OCI-LY7 (cell line): ENCODE measurements around the gene FBXL20. TPM values are rescaled to one million over a fixed set of nuclear protein-coding genes. Genes with fewer than 3 reads are reported as not detected.
A peak's percentile ranks its signal among the peaks of the same experiment; 100 is the strongest.

Experiments
- BruUV-seq: library from RNA; stranded (reverse); fragments of 400-500 nt; replicated peaks from 2 replicates; lab custom pipeline; 2021; lab: Mats Ljungman, UMichigan
- CTCF ChIA-PET: fragments of 300-600 bp; sonication (Branson Sonifier 250); formaldehyde crosslinking; loops from one replicate; lab custom pipeline; 2022; ENCODE audit warnings: antibody characterized with exemption; ENCODE audit not compliant: unreplicated experiment; lab: Charles Lee
- POLR2A ChIA-PET: fragments of 300-600 bp; sonication (Branson Sonifier 250); formaldehyde crosslinking; loops from one replicate; lab custom pipeline; 2022; ENCODE audit warnings: antibody characterized with exemption; lab: Charles Lee
- DNase-seq: peaks from one replicate; pipeline ENCODE4 v3.0.0-alpha.2; 2015; ENCODE audit warnings: low spot score
- H2AFZ ChIP-seq: fragments of 200-600 bp; sonication (generic), shearing (Covaris generic); 2 replicates; pipeline ENCODE4 v1.6.1; 2014; ENCODE audit warnings: mild to moderate bottlenecking, antibody characterized with exemption, low read length, moderate library complexity
- H3K27ac ChIP-seq: fragments of 200-600 bp; sonication (generic); 2 replicates; pipeline ENCODE4 v1.5.1; 2014; ENCODE audit warnings: mixed run types, low read depth, mild to moderate bottlenecking, moderate library complexity, low read length, inconsistent platforms; ENCODE audit not compliant: poor library complexity, severe bottlenecking
- H3K36me3 ChIP-seq: fragments of 200-600 bp; sonication (generic); 2 replicates; pipeline ENCODE4 v1.6.1; 2014; ENCODE audit warnings: mild to moderate bottlenecking, antibody characterized with exemption, low read length, moderate library complexity, mixed read lengths; ENCODE audit not compliant: insufficient read depth
- H3K4me1 ChIP-seq: fragments of 200-600 bp; sonication (generic); 2 replicates; pipeline ENCODE4 v1.5.1; 2014; ENCODE audit warnings: mild to moderate bottlenecking, low read length; ENCODE audit not compliant: insufficient read depth, poor library complexity, severe bottlenecking
- H3K4me2 ChIP-seq: fragments of 200-600 bp; sonication (generic); 2 replicates; pipeline ENCODE4 v1.6.1; 2014; ENCODE audit warnings: mild to moderate bottlenecking, low read length
- H3K4me3 ChIP-seq: fragments of 200-600 bp; sonication (generic); 2 replicates; pipeline ENCODE4 v1.5.1; 2014; ENCODE audit warnings: mild to moderate bottlenecking, low read depth, low read length; ENCODE audit not compliant: poor library complexity, severe bottlenecking
- H3K79me2 ChIP-seq: fragments of 200-600 bp; sonication (generic); 2 replicates; pipeline ENCODE4 v1.6.1; 2016; ENCODE audit warnings: low read depth, mild to moderate bottlenecking, low read length, moderate library complexity, mixed read lengths; ENCODE audit not compliant: insufficient read depth
- H3K9me2 ChIP-seq: fragments of 200-600 bp; sonication (generic); 2 replicates; pipeline ENCODE4 v1.6.1; 2016; ENCODE audit warnings: mild to moderate bottlenecking, low read length, mixed read lengths; ENCODE audit not compliant: insufficient read depth
- H3K9me3 ChIP-seq: fragments of 200-600 bp; sonication (generic); 2 replicates; pipeline ENCODE4 v1.6.1; 2014; ENCODE audit warnings: mild to moderate bottlenecking, mixed run types, low read length, mixed read lengths
- H4K20me1 ChIP-seq: fragments of 200-600 bp; sonication (generic); 2 replicates; pipeline ENCODE4 v1.6.1; 2014; ENCODE audit warnings: mild to moderate bottlenecking, antibody characterized with exemption, low read length, moderate library complexity, mixed read lengths; ENCODE audit not compliant: insufficient read depth
- EZH2phosphoT487 ChIP-seq: fragments of 200-600 bp; sonication (generic); IDR thresholded peaks from 2 replicates; pipeline ENCODE4 v1.6.1; 2018; ENCODE audit warnings: low read depth, borderline replicate concordance, mild to moderate bottlenecking, mixed run types, antibody characterized with exemption, low read length, moderate library complexity, mixed read lengths
- intact Hi-C: fragments of 100-400 bp; cut with micrococcal nuclease; formaldehyde crosslinking; loops from one replicate; pipeline ENCODE4 v1.10.0; 2022; ENCODE audit not compliant: unreplicated experiment
- total RNA-seq, 2 experiments: library from RNA; depleted of rRNA in 1 of 2; stranded (reverse); fragments of >200 nt in 1 of 2; shearing (Covaris generic) in 1 of 2; gene quantifications; 2 replicates each; pipeline ENCODE4 v1.2.3, GENCODE V29; 2014 to 2022
- TF ChIP-seq, protein P1 (sequence below): fragments of 200-600 bp; sonication (generic); conservative IDR thresholded peaks from 2 replicates; pipeline ENCODE4 v1.5.1; 2014; ENCODE audit warnings: mild to moderate bottlenecking, antibody characterized with exemption, low read length, moderate library complexity, mixed read lengths

The FBXL20 gene
- total RNA-seq, 2 experiments from 2014 or later, result 2.1 to 12.2 TPM

DNA sequence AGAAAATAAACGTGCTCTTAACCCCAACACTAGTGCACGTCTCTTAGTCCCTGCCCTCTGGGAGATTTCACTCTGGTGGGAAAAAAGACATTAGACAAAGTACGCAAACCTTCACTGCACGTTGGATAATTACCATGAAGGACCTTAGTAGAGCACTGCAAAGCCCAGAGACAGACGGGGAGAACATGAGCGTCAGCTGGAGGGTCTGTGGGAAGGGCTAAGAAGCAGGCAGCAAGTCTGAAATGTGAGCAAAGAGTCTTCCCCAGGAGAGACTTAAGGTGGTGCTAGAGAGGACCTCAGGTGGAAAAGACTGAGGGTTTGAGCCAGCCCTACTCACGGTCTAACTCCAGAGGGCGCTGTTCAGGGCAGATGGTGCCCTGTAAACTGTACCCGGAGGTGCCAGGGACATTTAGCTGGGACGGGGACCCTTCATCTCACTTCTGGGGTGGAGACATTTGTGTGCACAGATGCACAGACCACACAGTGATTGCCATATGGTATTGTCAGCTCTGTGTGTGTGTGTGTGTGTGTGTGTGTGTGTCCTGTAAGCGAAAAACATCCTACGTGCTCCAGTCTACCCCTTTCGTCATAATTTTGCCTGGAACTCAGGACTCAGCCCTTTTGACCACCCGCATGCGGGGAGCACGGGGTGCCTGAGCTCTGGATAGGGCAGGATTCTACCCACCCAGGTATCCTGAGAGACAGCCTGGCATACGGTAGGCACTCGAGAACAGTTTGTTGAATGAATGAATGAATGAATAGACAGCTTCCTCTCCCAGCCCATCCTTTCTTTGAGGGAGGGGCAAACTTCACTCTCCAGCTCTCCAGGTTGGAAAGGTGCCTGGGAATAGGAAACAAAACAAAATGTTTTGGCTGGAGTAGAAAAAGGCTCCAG, 165.6 kb downstream of the FBXL20 start:
- H3K36me3 ChIP-seq, result no peaks in the 10 kb centered on the region
- ChIA-PET POLR2A (interaction anchor here (0.6 to 4.0 kb wide), 3 partner anchors 27 to 206 kb away, joined by 3 to 23 read pairs (median 4); no protein-coding TSS in a partner anchor), CTCF (interaction anchor here (0.6 to 5.2 kb wide), 5 partner anchors 8 to 82 kb away, joined by 3 to 45 read pairs (median 6); no protein-coding TSS in a partner anchor)
- H3K9me2 ChIP-seq, result no peaks in the 10 kb centered on the region
- TF ChIP-seq EZH2phosphoT487, result no peak
- TF ChIP-seq, protein P1, sequence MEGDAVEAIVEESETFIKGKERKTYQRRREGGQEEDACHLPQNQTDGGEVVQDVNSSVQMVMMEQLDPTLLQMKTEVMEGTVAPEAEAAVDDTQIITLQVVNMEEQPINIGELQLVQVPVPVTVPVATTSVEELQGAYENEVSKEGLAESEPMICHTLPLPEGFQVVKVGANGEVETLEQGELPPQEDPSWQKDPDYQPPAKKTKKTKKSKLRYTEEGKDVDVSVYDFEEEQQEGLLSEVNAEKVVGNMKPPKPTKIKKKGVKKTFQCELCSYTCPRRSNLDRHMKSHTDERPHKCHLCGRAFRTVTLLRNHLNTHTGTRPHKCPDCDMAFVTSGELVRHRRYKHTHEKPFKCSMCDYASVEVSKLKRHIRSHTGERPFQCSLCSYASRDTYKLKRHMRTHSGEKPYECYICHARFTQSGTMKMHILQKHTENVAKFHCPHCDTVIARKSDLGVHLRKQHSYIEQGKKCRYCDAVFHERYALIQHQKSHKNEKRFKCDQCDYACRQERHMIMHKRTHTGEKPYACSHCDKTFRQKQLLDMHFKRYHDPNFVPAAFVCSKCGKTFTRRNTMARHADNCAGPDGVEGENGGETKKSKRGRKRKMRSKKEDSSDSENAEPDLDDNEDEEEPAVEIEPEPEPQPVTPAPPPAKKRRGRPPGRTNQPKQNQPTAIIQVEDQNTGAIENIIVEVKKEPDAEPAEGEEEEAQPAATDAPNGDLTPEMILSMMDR, result peak; percentile 99
- intact Hi-C loops, result loop anchor here (1.0 kb wide), 1 partner anchor 8 kb away; no protein-coding TSS in a partner anchor
- no peak overlapping the region for H3K27ac ChIP-seq
- no peaks in the 10 kb centered on the region for H3K79me2 ChIP-seq
- H4K20me1 ChIP-seq, result no peaks in the 10 kb centered on the region
- H3K4me2 ChIP-seq, result peak overlapping the region; percentile 28; the same call in 1 of the 2 replicates
- H2AFZ ChIP-seq, result peak overlapping the region; percentile 15; the same call in 1 of the 2 replicates
- BruUV-seq, result no TSS peak
- H3K4me1 ChIP-seq, result peaks cover 67% of the 10 kb centered on the region
- no peak overlapping the region for H3K4me3 ChIP-seq
- H3K9me3 ChIP-seq, result no peaks in the 10 kb centered on the region
- peak; percentile 86 for DNase-seq

DNA sequence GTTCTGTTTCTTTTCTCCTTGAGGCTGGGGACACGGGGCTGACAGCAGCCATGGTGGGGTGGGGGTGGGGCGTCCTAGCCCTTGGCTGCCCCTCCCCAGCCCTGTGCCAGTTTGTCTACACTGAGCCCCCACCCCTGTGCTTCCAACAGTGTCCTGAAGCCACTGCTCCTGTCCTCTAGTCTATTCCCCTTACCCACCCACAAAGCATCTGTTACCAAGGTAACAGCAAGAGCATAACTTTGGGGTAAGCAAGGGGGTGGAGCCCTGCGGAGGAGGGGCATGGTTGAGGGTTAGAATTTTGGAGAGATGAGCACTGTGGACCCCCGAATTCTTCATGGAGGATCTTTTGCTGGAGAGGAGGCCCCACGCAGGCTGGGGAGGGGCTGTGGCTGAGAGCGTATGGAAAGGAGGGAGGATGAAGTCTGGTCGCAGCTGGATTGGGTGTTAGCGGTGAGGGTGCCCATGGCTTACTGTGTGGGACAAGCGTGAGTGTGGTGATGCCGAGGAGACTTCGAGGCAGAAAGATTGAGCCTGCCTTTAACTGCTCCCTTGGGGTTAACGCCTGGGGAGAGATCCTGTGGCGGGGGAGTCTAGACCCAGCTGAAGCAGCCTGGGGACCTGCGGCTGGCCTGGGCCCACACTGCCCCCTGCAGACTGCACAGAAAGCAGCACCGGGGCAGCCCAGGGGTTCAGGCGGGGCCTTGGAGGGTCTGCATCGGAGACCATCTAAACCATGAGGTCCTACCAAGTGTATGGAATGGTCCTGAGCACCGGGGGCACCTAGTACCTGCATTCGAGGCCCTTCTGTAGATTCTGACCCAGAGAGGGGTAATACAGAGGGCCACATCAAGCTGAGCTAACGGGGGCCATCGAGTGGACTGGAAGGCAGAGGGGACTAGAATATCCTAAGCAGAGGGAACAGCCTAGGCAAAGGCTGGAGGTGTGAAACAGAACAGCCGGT, 169.6 kb downstream of the FBXL20 start:
- ChIA-PET POLR2A (interaction anchor here (0.6 to 3.2 kb wide), 4 partner anchors 24 to 70 kb away, joined by 3 to 18 read pairs (median 4); partner anchors contain the start of gene RPL19), CTCF (interaction anchor here (1.0 to 3.9 kb wide), 4 partner anchors 10 to 25 kb away, joined by 5 to 23 read pairs (median 6); no protein-coding TSS in a partner anchor)
- no peaks in the 10 kb centered on the region for H3K9me3 ChIP-seq
- H4K20me1 ChIP-seq, result no peaks in the 10 kb centered on the region
- intact Hi-C loops, result loop anchor here (1.0 kb wide), 1 partner anchor 25 kb away; no protein-coding TSS in a partner anchor
- no peaks in the 10 kb centered on the region for H3K36me3 ChIP-seq
- peak overlapping the region; percentile 54 for H3K4me2 ChIP-seq
- no peaks in the 10 kb centered on the region for H3K79me2 ChIP-seq
- BruUV-seq, result no TSS peak
- no peak overlapping the region for H3K27ac ChIP-seq
- peak overlapping the region; percentile 37; the same call in 1 of the 2 replicates for H2AFZ ChIP-seq
- no peak overlapping the region for H3K4me3 ChIP-seq
- peak; percentile 85 for DNase-seq
- H3K4me1 ChIP-seq, result peaks cover 38% of the 10 kb centered on the region
- TF ChIP-seq, protein P1, result peak; percentile 94
- no peak for TF ChIP-seq EZH2phosphoT487
- H3K9me2 ChIP-seq, result no peaks in the 10 kb centered on the region
